Omental fat pad (tissue), 4 donors: ENCODE data around the gene CSN3. TPM values are rescaled to one million over a fixed set of nuclear protein-coding genes. Genes with fewer than 3 reads are reported as not detected.

Experiments
- ATAC-seq: fragments of 150-250 bp; one replicate; pipeline ENCODE4 v1.9.1; 2016; ENCODE audit warnings: mild to moderate bottlenecking, moderate library complexity; ENCODE audit not compliant: low FRiP score
- DNase-seq: peaks from one replicate; pipeline ENCODE4 v3.0.0-alpha.2; 2019; ENCODE audit warnings: low spot score
- total RNA-seq, 4 donors: library from RNA; depleted of rRNA; stranded (reverse); fragments of >200 nt; gene quantifications; one replicate each; pipeline ENCODE4 v1.1.0, GENCODE V29; 2016
- TF ChIP-seq, protein P1 (sequence below), 3 donors: fragments of 450-650 bp; IDR thresholded peaks; one replicate each; pipeline ENCODE4 v1.5.1; 2016 to 2017; ENCODE audit warnings: antibody characterized with exemption in 3 of 3, mild to moderate bottlenecking in 3 of 3, moderate library complexity in 2 of 3

CSN3 gene
- total RNA-seq, 4 donors from 2014 or later: not detected

GRCh38 chr4:70298051-70298450 is 55.7 kb downstream of the CSN3 start:
- DNase-seq (no peak), ATAC-seq (peak; percentile 15)
- TF ChIP-seq, protein P1, sequence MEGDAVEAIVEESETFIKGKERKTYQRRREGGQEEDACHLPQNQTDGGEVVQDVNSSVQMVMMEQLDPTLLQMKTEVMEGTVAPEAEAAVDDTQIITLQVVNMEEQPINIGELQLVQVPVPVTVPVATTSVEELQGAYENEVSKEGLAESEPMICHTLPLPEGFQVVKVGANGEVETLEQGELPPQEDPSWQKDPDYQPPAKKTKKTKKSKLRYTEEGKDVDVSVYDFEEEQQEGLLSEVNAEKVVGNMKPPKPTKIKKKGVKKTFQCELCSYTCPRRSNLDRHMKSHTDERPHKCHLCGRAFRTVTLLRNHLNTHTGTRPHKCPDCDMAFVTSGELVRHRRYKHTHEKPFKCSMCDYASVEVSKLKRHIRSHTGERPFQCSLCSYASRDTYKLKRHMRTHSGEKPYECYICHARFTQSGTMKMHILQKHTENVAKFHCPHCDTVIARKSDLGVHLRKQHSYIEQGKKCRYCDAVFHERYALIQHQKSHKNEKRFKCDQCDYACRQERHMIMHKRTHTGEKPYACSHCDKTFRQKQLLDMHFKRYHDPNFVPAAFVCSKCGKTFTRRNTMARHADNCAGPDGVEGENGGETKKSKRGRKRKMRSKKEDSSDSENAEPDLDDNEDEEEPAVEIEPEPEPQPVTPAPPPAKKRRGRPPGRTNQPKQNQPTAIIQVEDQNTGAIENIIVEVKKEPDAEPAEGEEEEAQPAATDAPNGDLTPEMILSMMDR (IDR thresholded peaks at IDR 0.05): no peak

GRCh38 chr4:70299643-70300042 is 57.2 kb downstream of the CSN3 start:
- TF ChIP-seq, protein P1 (IDR thresholded peaks at IDR 0.05): no peak
- DNase-seq: no peak
- ATAC-seq: no peak

- DNase-seq: no peak
- TF ChIP-seq, protein P1 (IDR thresholded peaks at IDR 0.05): no peak
- ATAC-seq: no peak
These were observed 57.8 kb downstream of the CSN3 start for GRCh38 chr4:70300215-70300614.

Other genes starting within 250 kb of the CSN3 start
- not detected for gene STATH, start 246.6 kb upstream of the CSN3 start, total RNA-seq
- gene HTN3, start 214.1 kb upstream of the CSN3 start, total RNA-seq: not detected
- gene HTN1, start 192.2 kb upstream of the CSN3 start, total RNA-seq: not detected
- gene PRR27, start 88.4 kb upstream of the CSN3 start, total RNA-seq: not detected
- not detected for gene ODAM, start 46.9 kb upstream of the CSN3 start, total RNA-seq
- gene FDCSP, start 16.5 kb upstream of the CSN3 start, total RNA-seq: not detected
- gene CABS1, start 92.4 kb downstream of the CSN3 start, total RNA-seq: not detected
- gene SMR3A, start 118.2 kb downstream of the CSN3 start, total RNA-seq: not detected
- gene SMR3B, start 140.5 kb downstream of the CSN3 start, total RNA-seq: not detected
- not detected for gene OPRPN, start 155.3 kb downstream of the CSN3 start, total RNA-seq
- not detected for gene MUC7, start 229.6 kb downstream of the CSN3 start, total RNA-seq